ENCODE data around the gene GEMIN8. TPM values are rescaled to one million over a fixed set of nuclear protein-coding genes. Genes with fewer than 3 reads are reported as not detected.
A peak's percentile ranks its signal among the peaks of the same experiment; 100 is the strongest.

GEMIN8 gene
- total RNA-seq, 1 donor from 2014 or later = 18.1 TPM

DNA sequence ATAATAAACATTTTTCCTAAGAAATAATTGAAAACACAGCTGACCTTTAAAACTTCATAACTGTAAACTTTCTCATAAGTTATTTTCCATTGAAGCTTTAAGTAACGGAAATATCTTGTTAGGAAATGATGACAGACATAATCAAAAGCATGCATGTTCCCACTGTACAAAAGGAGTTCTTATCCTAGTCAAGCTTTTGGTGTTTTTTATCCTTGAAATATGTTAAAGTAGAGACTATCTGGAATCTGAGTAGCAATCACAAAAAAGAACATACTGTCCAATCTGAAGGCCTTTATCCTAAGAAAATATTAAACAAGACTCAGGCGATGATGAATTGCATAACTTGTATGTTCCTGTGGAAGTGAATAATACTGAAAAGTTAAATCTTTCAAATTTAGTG, 14.4 kb downstream of the GEMIN8 start:
- DNase-seq = no peak

DNA sequence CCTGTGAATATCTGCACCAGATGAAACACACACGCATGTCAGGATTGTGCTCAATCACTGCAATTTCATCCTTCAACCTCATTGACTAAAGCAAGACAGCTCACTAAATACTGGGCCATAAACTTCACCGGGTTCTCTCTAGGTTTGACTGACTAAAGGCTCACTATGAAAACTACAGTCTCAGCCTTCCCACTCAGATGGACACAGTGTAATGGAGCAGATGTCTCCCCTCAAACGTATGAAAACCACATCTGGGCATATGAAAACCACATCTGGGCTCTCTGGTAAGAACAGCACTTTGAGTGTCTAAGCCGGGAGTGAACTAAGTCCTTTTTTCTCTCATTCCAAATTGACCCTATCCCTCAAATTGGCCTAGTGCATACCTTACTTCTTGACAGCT, 15.2 kb downstream of the GEMIN8 start:
- no peak for DNase-seq

- no peak for DNase-seq
These were observed 16.6 kb downstream of the GEMIN8 start for GRCh38 chrX:14013054-14013453.

- no peak for DNase-seq
These were observed 19.1 kb downstream of the GEMIN8 start for GRCh38 chrX:14010566-14010965.

DNA sequence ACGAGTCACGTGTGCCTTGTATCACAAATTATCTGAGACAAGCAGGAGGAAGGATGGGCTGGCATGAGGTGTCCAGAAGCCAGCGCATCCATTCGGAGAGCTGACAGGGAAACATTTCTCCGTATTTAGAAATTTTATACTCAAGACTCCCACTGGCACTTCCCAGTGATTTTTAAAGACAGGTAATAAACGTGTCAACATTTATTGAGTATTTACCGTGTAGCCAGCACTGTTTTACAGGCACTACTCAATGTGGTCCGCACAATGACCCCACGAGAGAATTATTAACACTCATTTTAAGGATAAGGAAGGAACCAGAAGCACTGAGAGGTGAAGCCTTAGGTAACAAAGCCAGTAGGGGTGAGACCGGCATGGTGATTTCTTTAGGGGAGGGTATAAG, 23.2 kb downstream of the GEMIN8 start:
- no peak for DNase-seq

GRCh38 chrX:14003876-14004425, 25.7 kb downstream of the GEMIN8 start:
- DNase-seq = no peak

DNA sequence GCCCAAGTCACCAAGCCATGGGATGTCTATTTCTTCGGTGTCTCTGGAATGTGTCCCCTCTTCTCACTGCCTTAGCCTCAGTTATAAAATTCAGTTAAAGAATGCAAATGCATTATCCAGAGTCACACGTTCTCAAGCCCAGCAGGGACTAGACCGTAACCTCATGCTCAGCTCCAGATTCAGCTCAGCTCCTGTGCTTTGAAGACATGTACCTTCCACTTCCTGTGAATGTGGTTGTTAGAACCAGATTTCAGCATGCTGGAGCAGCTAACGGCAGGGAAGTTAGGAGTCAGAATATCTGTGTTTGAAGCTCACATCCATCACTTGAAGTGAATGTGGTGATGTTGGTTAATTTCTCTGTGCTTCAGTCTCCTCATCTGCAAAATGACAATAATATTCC, 26.7 kb downstream of the GEMIN8 start:
- no peak for DNase-seq

GRCh38 chrX:13996650-13997049, 33.0 kb downstream of the GEMIN8 start:
- DNase-seq = peak; percentile 8

DNA sequence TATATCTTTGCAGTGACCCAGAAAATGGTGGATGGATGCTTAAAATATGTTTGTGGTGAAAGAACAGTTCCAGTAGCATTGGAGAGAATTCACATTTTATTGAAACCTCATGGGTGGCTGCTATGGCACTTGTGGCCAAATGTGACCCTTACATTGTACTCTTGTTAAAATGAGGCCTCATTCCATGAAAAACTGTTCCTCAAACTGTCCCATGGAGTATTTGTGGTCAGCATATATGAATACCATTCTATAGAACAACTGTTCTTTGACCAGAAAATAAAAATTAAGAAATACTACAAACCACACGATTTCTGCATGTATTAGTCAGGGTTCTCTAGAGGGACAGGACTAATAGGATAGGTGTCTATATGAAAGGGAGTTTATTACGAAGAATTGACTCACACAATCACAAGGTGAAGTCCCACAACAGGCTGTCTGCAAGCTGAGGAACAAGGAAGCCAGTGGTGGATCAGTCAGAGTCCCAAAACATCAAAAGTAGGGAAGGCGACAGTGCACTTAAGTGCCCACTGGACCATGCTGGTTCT, 35.1 kb downstream of the GEMIN8 start:
- DNase-seq = no peak

DNA sequence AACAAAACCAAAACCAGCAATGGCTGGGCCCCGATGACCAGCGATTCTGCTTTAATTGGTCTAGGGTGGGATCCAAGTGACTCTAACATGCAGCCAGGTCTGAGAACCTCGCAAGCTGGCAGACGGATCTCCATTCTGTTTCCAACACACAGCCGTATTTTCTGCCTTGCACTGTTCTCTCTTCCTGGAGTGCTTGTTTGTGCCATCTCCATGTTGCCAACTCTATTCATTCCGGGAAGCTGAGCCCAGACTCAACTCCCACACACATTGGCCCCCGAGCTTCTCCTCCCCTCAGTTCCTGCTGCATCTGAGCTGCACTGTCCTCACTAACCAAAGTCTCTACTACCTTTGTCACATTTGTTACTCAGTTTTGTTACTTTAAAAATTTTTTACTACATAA, 35.6 kb downstream of the GEMIN8 start:
- peak; percentile 59 for DNase-seq

GRCh38 chrX:13990126-13990800, 39.4 kb downstream of the GEMIN8 start:
- DNase-seq = peak; percentile 16

GRCh38 chrX:13985697-13986435, 43.8 kb downstream of the GEMIN8 start:
- no peak for DNase-seq

- no peak for DNase-seq
These were observed 46.0 kb downstream of the GEMIN8 start for GRCh38 chrX:13983734-13984133.

DNA sequence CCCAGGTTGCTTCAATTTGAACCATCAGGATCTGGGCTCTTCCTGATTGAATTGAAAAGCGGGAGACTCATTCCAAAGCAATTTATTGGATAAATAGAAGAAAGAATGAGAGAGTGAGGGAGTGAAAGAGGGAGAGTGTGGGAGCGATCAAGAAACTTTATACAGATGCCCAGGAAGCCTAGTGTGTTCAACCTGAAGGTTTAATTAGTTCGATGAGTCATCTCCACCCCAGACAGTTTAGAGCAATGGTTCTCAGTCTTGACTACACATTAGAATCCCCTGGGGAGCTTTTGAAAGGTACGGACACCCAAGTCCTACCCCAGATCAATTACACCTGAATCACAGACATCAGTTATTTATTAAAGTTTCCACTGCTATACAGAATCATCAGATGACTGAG, 61.5 kb downstream of the GEMIN8 start:
- no peak for DNase-seq

GRCh38 chrX:13967636-13968035, 62.1 kb downstream of the GEMIN8 start:
- no peak for DNase-seq

- DNase-seq = no peak
These were observed 62.9 kb downstream of the GEMIN8 start for GRCh38 chrX:13966793-13967125.

- DNase-seq = no peak
These were observed 63.5 kb downstream of the GEMIN8 start for GRCh38 chrX:13966071-13966792.

DNA sequence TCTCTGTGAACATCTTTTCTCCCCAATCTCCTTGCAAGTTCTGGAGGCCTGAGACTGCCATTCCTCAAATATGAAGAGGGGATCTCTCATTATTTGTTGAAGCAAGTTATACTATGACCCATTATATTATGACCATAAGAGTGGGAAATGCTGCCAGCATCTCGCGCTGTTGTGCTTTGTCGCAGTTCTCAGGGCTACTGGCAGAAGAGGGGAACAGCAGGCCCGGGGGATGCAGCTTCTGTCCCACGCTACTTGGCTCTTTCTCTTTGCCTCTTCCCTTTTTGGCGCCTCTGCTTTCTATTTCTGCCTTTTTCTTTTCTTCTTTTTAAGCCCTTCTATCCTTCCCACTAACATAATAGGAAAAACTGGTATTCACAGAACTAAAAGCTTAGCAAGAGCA, 64.2 kb downstream of the GEMIN8 start:
- DNase-seq = peak; percentile 25

DNA sequence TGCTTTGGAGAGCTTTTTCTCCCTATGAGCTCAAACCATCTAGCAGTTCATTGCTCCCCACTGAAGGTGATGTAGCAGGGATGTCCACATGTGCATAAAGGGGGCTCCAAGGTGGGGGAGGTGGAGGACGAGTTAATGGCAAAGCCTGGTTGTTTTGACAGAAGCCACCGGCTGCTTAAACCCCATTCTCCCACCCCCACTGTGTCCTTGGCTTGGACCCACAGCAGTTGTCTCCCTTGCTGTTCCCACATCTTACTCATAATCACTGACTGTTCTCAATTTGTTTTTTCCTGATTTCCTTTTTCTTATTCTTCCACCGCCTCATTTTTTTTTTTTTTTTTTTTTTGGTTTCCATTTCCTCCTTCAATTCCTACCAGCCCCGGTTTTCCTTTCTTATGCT, 72.7 kb downstream of the GEMIN8 start:
- no peak for DNase-seq
